C4-2B (cell line): ENCODE measurements around the gene WDR74.

Experiments
- CTCF ChIP-seq: fragments of 450-650 bp; conservative IDR thresholded peaks from 2 replicates; pipeline ENCODE4 v1.5.1; 2017; ENCODE audit warnings: mild to moderate bottlenecking
- ZFX ChIP-seq: fragments of 450-650 bp; IDR thresholded peaks from 2 replicates; pipeline ENCODE4 v1.6.1; 2017

GRCh38 chr11:62791501-62792201, 47.7 kb downstream of the WDR74 start, which contains the start of gene TMEM223:
- no peak for TF ChIP-seq CTCF
- TF ChIP-seq ZFX = peak; percentile 58; the same call in 1 of the 2 replicates
